ENCODE measurements around the gene KRAS.

- TF ChIP-seq RAD21 (IDR thresholded peaks at IDR 0.05; ENCODE audit: low read length) (no peak), CTCF (conservative IDR thresholded peaks at IDR 0.05; ENCODE audit: low read depth, low read length) (no peak), POLR2A (IDR thresholded peaks at IDR 0.05; ENCODE audit: low read depth, low read length) (no peak), USF2 (IDR thresholded peaks at IDR 0.05; ENCODE audit: low read depth, low read length) (no peak), CHD1 (IDR thresholded peaks at IDR 0.05; ENCODE audit: low read depth, low read length) (no peak), MXI1 (IDR thresholded peaks at IDR 0.05; ENCODE audit: borderline replicate concordance, low read depth, low read length) (no peak), MAFK (IDR thresholded peaks at IDR 0.05; ENCODE audit: low read depth, low read length) (no peak), ELK1 (IDR thresholded peaks at IDR 0.05; ENCODE audit: borderline replicate concordance, low read depth, low read length) (no peak), CEBPB (IDR thresholded peaks at IDR 0.05; ENCODE audit: low read depth, low read length) (no peak), RCOR1 (IDR thresholded peaks at IDR 0.05; ENCODE audit: insufficient replicate concordance, low read length) (no peak), NFE2L2 (IDR thresholded peaks at IDR 0.05; ENCODE audit: low read depth, low read length) (no peak), MAZ (IDR thresholded peaks at IDR 0.05; ENCODE audit: borderline replicate concordance, low read depth, low read length) (no peak), BHLHE40 (IDR thresholded peaks at IDR 0.05; ENCODE audit: low read depth, low read length) (no peak)
Observed at GRCh38 chr12:25254271-25254880, 3.6 kb upstream of the KRAS start.
